CD8-positive, alpha-beta memory T cell (primary cell): ENCODE results near the gene SELE. TPM values are rescaled to one million over a fixed set of nuclear protein-coding genes. Genes with fewer than 3 reads are reported as not detected.

Source experiments
- CTCF ChIA-PET: fragments of 350-600 bp; sonication (Branson Sonifier 250); formaldehyde crosslinking; loops from one replicate; lab custom pipeline; 2021; ENCODE audit warnings: antibody characterized with exemption; lab: Charles Lee
- POLR2A ChIA-PET: fragments of 350-600 bp; sonication (Branson Sonifier 250); formaldehyde crosslinking; loops from one replicate; lab custom pipeline; 2021; ENCODE audit warnings: antibody characterized with exemption; lab: Charles Lee
- DNase-seq, 5 donors: peaks; one replicate each; pipeline versions ENCODE4 v3.0.0 to v3.0.0-alpha.2; 2020 to 2022; ENCODE audit warnings: mixed read lengths in 1 of 5
- H3K27ac ChIP-seq: one replicate; pipeline ENCODE4 v1.7.0; 2013; ENCODE audit warnings: low read depth, mild to moderate bottlenecking, low read length, moderate library complexity
- H3K27me3 ChIP-seq: 2 replicates; pipeline ENCODE4 v1.7.0; 2013; ENCODE audit warnings: low read length, mild to moderate bottlenecking; ENCODE audit not compliant: insufficient read depth, poor library complexity, severe bottlenecking
- H3K36me3 ChIP-seq: 2 replicates; pipeline ENCODE4 v1.7.0; 2013; ENCODE audit warnings: mild to moderate bottlenecking, low read length, moderate library complexity; ENCODE audit not compliant: insufficient read depth
- H3K4me1 ChIP-seq: 2 replicates; pipeline ENCODE4 v1.7.0; 2013; ENCODE audit warnings: mild to moderate bottlenecking, low read length, moderate library complexity; ENCODE audit not compliant: insufficient read depth
- H3K4me3 ChIP-seq: 2 replicates; pipeline ENCODE4 v1.7.0; 2013; ENCODE audit warnings: mild to moderate bottlenecking, low read length
- H3K9me3 ChIP-seq: 2 replicates; pipeline ENCODE4 v1.7.0; 2013; ENCODE audit warnings: mild to moderate bottlenecking, low read length
- H3K27ac Mint-ChIP-seq, 8 donors: one replicate each; pipeline ENCODE4 v1.8.0; 2020 to 2021; ENCODE audit warnings: mixed read lengths in 8 of 8, mild to moderate bottlenecking in 6 of 8, inconsistent platforms in 3 of 8, moderate library complexity in 3 of 8
- H3K27me3 Mint-ChIP-seq, 2 donors: one replicate each; pipeline ENCODE4 v1.8.0; 2020 to 2021; ENCODE audit warnings: mixed read lengths in 2 of 2, mild to moderate bottlenecking in 1 of 2, moderate library complexity in 1 of 2
- H3K36me3 Mint-ChIP-seq, 3 donors: one replicate each; pipeline ENCODE4 v1.8.0; 2020 to 2021; ENCODE audit warnings: mixed read lengths in 3 of 3, inconsistent platforms in 1 of 3, mild to moderate bottlenecking in 1 of 3
- H3K4me1 Mint-ChIP-seq, 3 donors: one replicate each; pipeline ENCODE4 v1.8.0; 2020 to 2021; ENCODE audit warnings: mixed read lengths in 3 of 3, inconsistent platforms in 1 of 3, mild to moderate bottlenecking in 1 of 3
- H3K4me3 Mint-ChIP-seq, 7 donors: one replicate each; pipeline ENCODE4 v1.8.0; 2020 to 2021; ENCODE audit warnings: mixed read lengths in 7 of 7, mild to moderate bottlenecking in 6 of 7, moderate library complexity in 4 of 7, inconsistent platforms in 2 of 7
- H3K9me3 Mint-ChIP-seq, 5 donors: one replicate each; pipeline ENCODE4 v1.8.0; 2020 to 2022; ENCODE audit warnings: mixed read lengths in 5 of 5, mild to moderate bottlenecking in 3 of 5, moderate library complexity in 2 of 5, inconsistent platforms in 1 of 5
- polyA plus RNA-seq: library from polyadenylated mRNA; unstranded; fragments of 300-500 nt; fragmentation: Illumina TruSeq; gene quantifications from one replicate; pipeline ENCODE4 v1.2.3, GENCODE V29; 2021
- total RNA-seq, 2 experiments: library from RNA; stranded (reverse); gene quantifications; one replicate each; pipeline ENCODE4 v1.2.3, GENCODE V29; 2021

The SELE gene
- total and polyA plus RNA-seq, 3 experiments from 2014 or later, result 0.06 TPM; not detected in 2

GRCh38 chr1:169731446-169731845 lies 2.4 kb downstream of the SELE start:
- no peak overlapping the region for H3K4me3 Mint-ChIP-seq
- CTCF ChIA-PET, result interaction anchor here (1.5 kb wide), 1 partner anchor 19 kb away, joined by 6 read pairs; no protein-coding TSS in a partner anchor
- no peaks in the 10 kb centered on the region for H3K36me3 ChIP-seq
- POLR2A ChIA-PET, result interaction anchor here (0.6 kb wide), 1 partner anchor 596 kb away, joined by 4 read pairs; no protein-coding TSS in a partner anchor
- DNase-seq, result no peak
- H3K27me3 ChIP-seq, result peaks cover 4% of the 10 kb centered on the region
- H3K27ac Mint-ChIP-seq, result no peak overlapping the region
- H3K4me3 ChIP-seq, result no peak overlapping the region
- H3K36me3 Mint-ChIP-seq, result peaks cover 0 to 4% (median 0%) of the 10 kb centered on the region in 3 donors
- no peak overlapping the region for H3K27ac ChIP-seq
- H3K9me3 Mint-ChIP-seq, result no peaks in the 10 kb centered on the region
- H3K4me1 ChIP-seq, result no peaks in the 10 kb centered on the region
- H3K27me3 Mint-ChIP-seq, result peaks cover 12 to 66% of the 10 kb centered on the region in 2 donors
- H3K9me3 ChIP-seq, result no peaks in the 10 kb centered on the region
- no peaks in the 10 kb centered on the region for H3K4me1 Mint-ChIP-seq

GRCh38 chr1:169729991-169730390 lies 3.9 kb downstream of the SELE start:
- ChIA-PET CTCF (no interaction called here), POLR2A (no interaction called here)
- no peaks in the 10 kb centered on the region for H3K9me3 ChIP-seq
- no peaks in the 10 kb centered on the region for H3K36me3 Mint-ChIP-seq
- H3K27ac Mint-ChIP-seq, result no peak overlapping the region
- H3K36me3 ChIP-seq, result no peaks in the 10 kb centered on the region
- H3K4me1 ChIP-seq, result no peaks in the 10 kb centered on the region
- peaks cover 10 to 67% of the 10 kb centered on the region in 2 donors for H3K27me3 Mint-ChIP-seq
- no peaks in the 10 kb centered on the region for H3K9me3 Mint-ChIP-seq
- no peak overlapping the region for H3K27ac ChIP-seq
- no peak overlapping the region for H3K4me3 ChIP-seq
- H3K4me1 Mint-ChIP-seq, result no peaks in the 10 kb centered on the region
- H3K27me3 ChIP-seq, result peaks cover 4% of the 10 kb centered on the region
- H3K4me3 Mint-ChIP-seq, result no peak overlapping the region
- DNase-seq, result no peak

GRCh38 chr1:169727307-169727706 lies 6.6 kb downstream of the SELE start:
- no peaks in the 10 kb centered on the region for H3K4me1 ChIP-seq
- no peaks in the 10 kb centered on the region for H3K36me3 ChIP-seq
- H3K4me3 ChIP-seq, result no peak overlapping the region
- H3K9me3 Mint-ChIP-seq, result no peaks in the 10 kb centered on the region
- ChIA-PET POLR2A (no interaction called here), CTCF (no interaction called here)
- no peaks in the 10 kb centered on the region for H3K36me3 Mint-ChIP-seq
- H3K4me1 Mint-ChIP-seq, result no peaks in the 10 kb centered on the region
- peaks cover 8 to 65% of the 10 kb centered on the region in 2 donors for H3K27me3 Mint-ChIP-seq
- H3K9me3 ChIP-seq, result no peaks in the 10 kb centered on the region
- no peak overlapping the region for H3K27ac Mint-ChIP-seq
- DNase-seq, result no peak
- H3K27me3 ChIP-seq, result peaks cover 4% of the 10 kb centered on the region
- H3K27ac ChIP-seq, result no peak overlapping the region
- H3K4me3 Mint-ChIP-seq, result no peak overlapping the region

GRCh38 chr1:169726851-169727250 lies 7.0 kb downstream of the SELE start:
- Histone ChIP-seq H3K9me3 (no peaks in the 10 kb centered on the region), H3K27ac (no peak overlapping the region), H3K4me1 (no peaks in the 10 kb centered on the region), H3K36me3 (no peaks in the 10 kb centered on the region), H3K4me3 (no peak overlapping the region), H3K27me3 (peaks cover 4% of the 10 kb centered on the region)
- DNase-seq, result no peak
- Mint-ChIP-seq H3K4me3 (no peak overlapping the region), H3K9me3 (no peaks in the 10 kb centered on the region), H3K27ac (no peak overlapping the region), H3K27me3 (peaks cover 8 to 65% of the 10 kb centered on the region in 2 donors), H3K36me3 (no peaks in the 10 kb centered on the region), H3K4me1 (no peaks in the 10 kb centered on the region)
- ChIA-PET POLR2A (no interaction called here), CTCF (no interaction called here)

- Mint-ChIP-seq H3K27me3 (peaks cover 8 to 63% of the 10 kb centered on the region in 2 donors), H3K36me3 (no peaks in the 10 kb centered on the region), H3K4me3 (no peak overlapping the region), H3K27ac (no peak overlapping the region), H3K9me3 (no peaks in the 10 kb centered on the region), H3K4me1 (no peaks in the 10 kb centered on the region)
- Histone ChIP-seq H3K4me1 (no peaks in the 10 kb centered on the region), H3K27ac (no peak overlapping the region), H3K27me3 (peaks cover 4% of the 10 kb centered on the region), H3K9me3 (no peaks in the 10 kb centered on the region), H3K36me3 (no peaks in the 10 kb centered on the region), H3K4me3 (no peak overlapping the region)
- no peak for DNase-seq
- POLR2A ChIA-PET, result no interaction called here
- CTCF ChIA-PET, result no interaction called here
Measured at GRCh38 chr1:169725930-169726329, 7.9 kb downstream of the SELE start.

GRCh38 chr1:169724168-169724567 lies 9.7 kb downstream of the SELE start:
- Mint-ChIP-seq H3K4me1 (no peaks in the 10 kb centered on the region), H3K27me3 (peaks cover 6 to 57% of the 10 kb centered on the region in 2 donors), H3K27ac (no peak overlapping the region), H3K36me3 (no peaks in the 10 kb centered on the region), H3K9me3 (no peaks in the 10 kb centered on the region), H3K4me3 (no peak overlapping the region)
- Histone ChIP-seq H3K4me3 (no peak overlapping the region), H3K27ac (no peak overlapping the region), H3K36me3 (no peaks in the 10 kb centered on the region), H3K27me3 (peaks cover 4% of the 10 kb centered on the region), H3K9me3 (no peaks in the 10 kb centered on the region), H3K4me1 (no peaks in the 10 kb centered on the region)
- no peak for DNase-seq
- ChIA-PET POLR2A (no interaction called here), CTCF (no interaction called here)

GRCh38 chr1:169723763-169724162 lies 10.1 kb downstream of the SELE start:
- no peak for DNase-seq
- Histone ChIP-seq H3K27ac (no peak overlapping the region), H3K4me3 (no peak overlapping the region), H3K36me3 (no peaks in the 10 kb centered on the region), H3K27me3 (peaks cover 4% of the 10 kb centered on the region), H3K4me1 (no peaks in the 10 kb centered on the region), H3K9me3 (no peaks in the 10 kb centered on the region)
- no peak overlapping the region for H3K4me3 Mint-ChIP-seq
- POLR2A ChIA-PET, result no interaction called here
- no peak overlapping the region for H3K27ac Mint-ChIP-seq
- H3K27me3 Mint-ChIP-seq, result peaks cover 7 to 56% of the 10 kb centered on the region in 2 donors
- H3K36me3 Mint-ChIP-seq, result no peaks in the 10 kb centered on the region
- no peaks in the 10 kb centered on the region for H3K9me3 Mint-ChIP-seq
- no peaks in the 10 kb centered on the region for H3K4me1 Mint-ChIP-seq
- CTCF ChIA-PET, result no interaction called here

- no peaks in the 10 kb centered on the region for H3K36me3 ChIP-seq
- no peak overlapping the region for H3K27ac ChIP-seq
- H3K4me1 ChIP-seq, result no peaks in the 10 kb centered on the region
- Mint-ChIP-seq H3K4me1 (no peaks in the 10 kb centered on the region), H3K27ac (no peak overlapping the region), H3K27me3 (peaks cover 4 to 50% of the 10 kb centered on the region in 2 donors), H3K4me3 (no peak overlapping the region), H3K9me3 (no peaks in the 10 kb centered on the region), H3K36me3 (no peaks in the 10 kb centered on the region)
- no peak overlapping the region for H3K4me3 ChIP-seq
- CTCF ChIA-PET, result interaction anchor here (1.5 kb wide), 1 partner anchor 11 kb away, joined by 6 read pairs; no protein-coding TSS in a partner anchor
- DNase-seq, result no peak
- no peaks in the 10 kb centered on the region for H3K9me3 ChIP-seq
- H3K27me3 ChIP-seq, result peaks cover 4% of the 10 kb centered on the region
- POLR2A ChIA-PET, result no interaction called here
Measured at GRCh38 chr1:169722779-169723178, 11.1 kb downstream of the SELE start.
